ENCODE results near the gene REPIN1.

DNA sequence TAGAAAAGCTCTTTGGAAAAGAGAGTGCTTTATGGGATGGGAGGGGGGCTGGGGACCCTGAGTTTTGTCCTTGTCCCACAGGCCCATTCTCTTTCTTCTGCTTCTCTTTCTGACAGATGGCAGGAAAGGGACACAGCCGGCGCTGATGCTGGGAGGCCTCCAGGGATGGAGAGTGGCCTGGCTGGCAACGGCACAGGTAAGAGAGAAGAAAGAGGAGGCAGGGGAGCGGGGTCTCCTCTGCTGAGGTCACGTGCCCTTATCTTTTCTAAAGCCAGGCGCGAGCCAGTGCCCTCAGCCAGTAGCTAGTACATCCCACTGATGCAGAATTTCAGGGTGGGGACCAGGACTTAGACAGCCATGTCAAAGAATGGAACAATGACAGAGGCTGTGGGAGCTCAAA lies 19.7 kb downstream of the REPIN1 start:
- TF ChIP-seq CTCF (IDR thresholded peaks at IDR 0.05) (no peak), ZFX (IDR thresholded peaks at IDR 0.05; ENCODE audit: borderline replicate concordance) (no peak)

Data from 22Rv1 (cell line).